ENCODE results near the gene FNDC3B. TPM values are rescaled to one million over a fixed set of nuclear protein-coding genes. Genes with fewer than 3 reads are reported as not detected.

Gene FNDC3B
- total and polyA plus RNA-seq, 2 donors (not counting 3 experiments of a cell fraction or from before 2014, with no cell fraction given) = 91.6 to 295 TPM

DNA sequence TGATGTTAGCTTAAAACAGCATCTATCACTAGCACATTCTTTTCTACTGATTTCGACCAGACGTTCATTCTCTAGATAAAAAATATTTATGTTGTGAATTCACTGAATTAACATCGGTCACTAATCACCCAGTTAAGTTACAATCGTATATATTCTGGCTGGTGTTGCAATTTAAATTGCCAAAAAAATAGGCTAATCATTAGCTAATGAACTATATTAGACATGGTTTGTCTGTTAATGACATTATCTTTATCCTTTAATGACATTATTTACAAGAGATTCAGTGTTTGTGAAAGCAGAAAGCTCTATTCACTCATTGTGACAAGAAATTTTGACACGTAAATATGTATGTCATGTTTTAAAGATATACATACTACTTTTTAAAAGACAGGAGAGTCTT lies 402.2 kb downstream of the FNDC3B start:
- no peak for DNase-seq (ENCODE audit: low read depth, low spot score)

GRCh38 chr3:172442606-172443005 lies 403.2 kb downstream of the FNDC3B start:
- peaks cover 29 to 46% of the 10 kb centered on the region in 2 experiments for H3K27me3 ChIP-seq (ENCODE audit: control insufficient read depth in 2 of 2, insufficient read depth in 2 of 2, low read length in 2 of 2)
- TF ChIP-seq JUN (IDR thresholded peaks at IDR 0.05; ENCODE audit: borderline replicate concordance, insufficient read depth, insufficient read length, low read depth) (no peak), MAX (IDR thresholded peaks at IDR 0.05; ENCODE audit: insufficient read depth, insufficient read length) (no peak), MYC (IDR thresholded peaks at IDR 0.05; ENCODE audit: low read depth, low read length) (no peak), POLR2A (IDR thresholded peaks at IDR 0.05; ENCODE audit: low read depth, low read length) (no peak), GATA2 (IDR thresholded peaks at IDR 0.05; ENCODE audit: insufficient read depth, insufficient read length, low read depth, low read length) (no peak), EZH2 (IDR thresholded peaks at IDR 0.05; ENCODE audit: borderline replicate concordance, low read depth, low read length, severe bottlenecking) (no peak), FOS (IDR thresholded peaks at IDR 0.05; ENCODE audit: borderline replicate concordance, insufficient read depth, low read length) (no peak), POLR2AphosphoS5 (IDR thresholded peaks at IDR 0.05; ENCODE audit: insufficient read depth, low read depth, low read length) (no peak), CTCF (IDR thresholded peaks at IDR 0.05; ENCODE audit: extremely low read depth in 1 of 2, insufficient read depth in 1 of 2, low read depth in 1 of 2, low read length in 2 of 2) (no peak)
- H3K9me3 ChIP-seq (replicated peaks; ENCODE audit: control insufficient read depth, insufficient read depth, low read length) = no peaks in the 10 kb centered on the region
- H3K27ac ChIP-seq (ENCODE audit: insufficient read depth, low read depth, low read length) = no peak overlapping the region
- dilution Hi-C loops (cut with MboI; ENCODE audit: extremely low pct_ligation_motif_present, low sequenced_read_pairs) = no loop called here
- FAIRE-seq (no peak), DNase-seq (ENCODE audit: low read depth, low spot score) (no peak)
- no peaks in the 10 kb centered on the region for H3K4me1 ChIP-seq (ENCODE audit: control insufficient read depth, extremely low read depth, insufficient read depth, low read length)
- H2AFZ ChIP-seq (ENCODE audit: low read depth, low read length) = no peak overlapping the region
- no peaks in the 10 kb centered on the region for H3K79me2 ChIP-seq (ENCODE audit: control insufficient read depth, insufficient read depth, low read length)
- ChIA-PET POLR2A (no interaction called here), CTCF (interaction anchor here (1.3 kb wide), 1 partner anchor 19 kb away, joined by 5 read pairs; no protein-coding TSS in a partner anchor)
- intact Hi-C loops (cut with micrococcal nuclease) = no loop called here
- H4K20me1 ChIP-seq (replicated peaks; ENCODE audit: control insufficient read depth, extremely low read depth, insufficient read depth, low read length) = no peaks in the 10 kb centered on the region
- H3K9me1 ChIP-seq (replicated peaks; ENCODE audit: control insufficient read depth, extremely low read depth, insufficient read depth, low read length) = no peaks in the 10 kb centered on the region
- no peak overlapping the region for H3K4me2 ChIP-seq (ENCODE audit: insufficient read depth, low read length)
- no peak overlapping the region for H3K4me3 ChIP-seq (replicated peaks in 1 of 3; ENCODE audit: insufficient read depth in 1 of 3, low read depth in 1 of 3, low read length in 3 of 3)
- no peaks in the 10 kb centered on the region for H3K36me3 ChIP-seq (ENCODE audit: control insufficient read depth in 2 of 2, extremely low read depth in 1 of 2, insufficient read depth in 2 of 2, low read length in 2 of 2)
- no peak overlapping the region for H3K9ac ChIP-seq (replicated peaks; ENCODE audit: extremely low read depth, insufficient read depth, low read length)
- BruUV-seq (replicated peaks) = no TSS peak

More for the DNA sequence above, 402.2 kb downstream of the FNDC3B start:
- no peak overlapping the region for H3K9ac ChIP-seq (replicated peaks; ENCODE audit: extremely low read depth, insufficient read depth, low read length)
- no peak overlapping the region for H3K4me3 ChIP-seq (replicated peaks in 1 of 3; ENCODE audit: insufficient read depth in 1 of 3, low read depth in 1 of 3, low read length in 3 of 3)
- FAIRE-seq = no peak
- no peaks in the 10 kb centered on the region for H3K4me1 ChIP-seq (ENCODE audit: control insufficient read depth, extremely low read depth, insufficient read depth, low read length)
- H3K9me1 ChIP-seq (replicated peaks; ENCODE audit: control insufficient read depth, extremely low read depth, insufficient read depth, low read length) = no peaks in the 10 kb centered on the region
- H3K27ac ChIP-seq (ENCODE audit: insufficient read depth, low read depth, low read length) = no peak overlapping the region
- H3K4me2 ChIP-seq (ENCODE audit: insufficient read depth, low read length) = no peak overlapping the region
- H3K36me3 ChIP-seq (ENCODE audit: control insufficient read depth in 2 of 2, extremely low read depth in 1 of 2, insufficient read depth in 2 of 2, low read length in 2 of 2) = no peaks in the 10 kb centered on the region
- no peak overlapping the region for H2AFZ ChIP-seq (ENCODE audit: low read depth, low read length)
- BruUV-seq (replicated peaks) = no TSS peak
- no peak for TF ChIP-seq JUN (IDR thresholded peaks at IDR 0.05; ENCODE audit: borderline replicate concordance, insufficient read depth, insufficient read length, low read depth)
- TF ChIP-seq EZH2 (IDR thresholded peaks at IDR 0.05; ENCODE audit: borderline replicate concordance, low read depth, low read length, severe bottlenecking) = no peak
- TF ChIP-seq FOS (IDR thresholded peaks at IDR 0.05; ENCODE audit: borderline replicate concordance, insufficient read depth, low read length) = no peak
- TF ChIP-seq MYC (IDR thresholded peaks at IDR 0.05; ENCODE audit: low read depth, low read length) = no peak
- H3K9me3 ChIP-seq (replicated peaks; ENCODE audit: control insufficient read depth, insufficient read depth, low read length) = no peaks in the 10 kb centered on the region
- intact Hi-C loops (cut with micrococcal nuclease) (no loop called here), dilution Hi-C loops (cut with MboI; ENCODE audit: extremely low pct_ligation_motif_present, low sequenced_read_pairs) (no loop called here)
- POLR2A ChIA-PET = no interaction called here
- peaks cover 19 to 36% of the 10 kb centered on the region in 2 experiments for H3K27me3 ChIP-seq (ENCODE audit: control insufficient read depth in 2 of 2, insufficient read depth in 2 of 2, low read length in 2 of 2)
- H4K20me1 ChIP-seq (replicated peaks; ENCODE audit: control insufficient read depth, extremely low read depth, insufficient read depth, low read length) = no peaks in the 10 kb centered on the region
- H3K79me2 ChIP-seq (ENCODE audit: control insufficient read depth, insufficient read depth, low read length) = no peaks in the 10 kb centered on the region
- CTCF ChIA-PET = interaction anchor here (0.9 to 1.6 kb wide), 2 partner anchors 20 to 32 kb away, joined by 3 to 7 read pairs; no protein-coding TSS in a partner anchor
